Mesenteric fat pad (tissue), 1 donor: Measurements from ENCODE around the gene APMAP. TPM values are rescaled to one million over a fixed set of nuclear protein-coding genes. Genes with fewer than 3 reads are reported as not detected.
"Not testable (repeated sequence)": the region's sequence is repeated elsewhere in the genome, so short reads cannot be mapped to it uniquely, and the experiment has no call there.

Source experiments
- DNase-seq: peaks from one replicate; pipeline ENCODE4 v3.0.0-alpha.2; 2020; ENCODE audit warnings: low spot score
- total RNA-seq: library from RNA; stranded (reverse); fragmentation: NEBNext Ultra II Directional; extraction: Animal tissue kit (Norgen Biotek cat#: 25700); gene quantifications from one replicate; pipeline ENCODE4 v1.2.1, GENCODE V29; 2021
- donor health status: DM: yes; HTN: yes; CAD: no.

Gene APMAP
- total RNA-seq, 1 donor from 2014 or later = 166 TPM

- no peak for DNase-seq
Observed at GRCh38 chr20:24935140-24935539, 57.4 kb downstream of the APMAP start.

- no peak for DNase-seq
Observed at GRCh38 chr20:24934716-24935115, 57.8 kb downstream of the APMAP start.

GRCh38 chr20:24934101-24934661 is 58.4 kb downstream of the APMAP start:
- peak; percentile 87 for DNase-seq

GRCh38 chr20:24933266-24933908 is 59.2 kb downstream of the APMAP start:
- DNase-seq = peak; percentile 65

GRCh38 chr20:24931893-24932292 is 60.7 kb downstream of the APMAP start:
- not testable (repeated sequence) for DNase-seq

- DNase-seq = peak; percentile 59
Observed at GRCh38 chr20:24930724-24931688, 61.5 kb downstream of the APMAP start.

- peak; percentile 20 for DNase-seq
Observed at GRCh38 chr20:24929867-24930723, 62.5 kb downstream of the APMAP start.

- not testable (repeated sequence) for DNase-seq
Observed at GRCh38 chr20:24929259-24929658, 63.3 kb downstream of the APMAP start.

GRCh38 chr20:24920706-24921105 is 71.8 kb downstream of the APMAP start:
- not testable (repeated sequence) for DNase-seq

- DNase-seq = not testable (repeated sequence)
Observed at GRCh38 chr20:24919665-24920064, 72.9 kb downstream of the APMAP start.

GRCh38 chr20:24918579-24919566 is 73.7 kb downstream of the APMAP start:
- no peak for DNase-seq

GRCh38 chr20:24917797-24918578 is 74.6 kb downstream of the APMAP start:
- no peak for DNase-seq

GRCh38 chr20:24917056-24917455 is 75.5 kb downstream of the APMAP start:
- DNase-seq = no peak

- no peak for DNase-seq
Observed at GRCh38 chr20:24916412-24916811, 76.1 kb downstream of the APMAP start.

GRCh38 chr20:24915892-24916291 is 76.7 kb downstream of the APMAP start:
- no peak for DNase-seq

- peak; percentile 55 for DNase-seq
Observed at GRCh38 chr20:24915440-24915839, 77.1 kb downstream of the APMAP start.

- DNase-seq = peak; percentile 62
Observed at GRCh38 chr20:24914388-24915241, 77.9 kb downstream of the APMAP start.

- DNase-seq = peak; percentile 53
Observed at GRCh38 chr20:24913076-24913628, 79.4 kb downstream of the APMAP start.
